ENCODE data around the gene NFASC. TPM values are rescaled to one million over a fixed set of nuclear protein-coding genes. Genes with fewer than 3 reads are reported as not detected.

The NFASC gene
- total RNA-seq, 1 experiment from 2014 or later = 20.1 TPM

DNA sequence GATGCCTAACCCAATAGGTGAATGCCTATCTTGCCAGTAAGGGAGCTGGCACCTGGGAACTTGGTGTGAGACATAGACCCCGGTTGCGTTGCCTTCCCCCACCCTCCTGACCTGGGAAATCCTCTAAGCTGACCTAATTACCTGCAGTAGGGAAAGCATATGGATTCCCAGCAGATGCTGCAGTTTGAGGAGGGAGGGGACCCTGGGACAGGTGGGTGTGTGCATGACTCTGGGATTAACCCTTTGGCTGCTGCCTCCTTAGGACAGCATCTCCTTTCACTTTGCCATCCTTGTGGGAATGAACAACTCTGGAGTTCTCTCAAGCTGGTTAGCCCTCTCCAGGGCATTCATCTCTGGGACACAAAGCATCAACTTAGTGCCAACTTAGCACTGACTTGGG lies 16.4 kb upstream of the NFASC start (continued):
- TF ChIP-seq, protein P1, sequence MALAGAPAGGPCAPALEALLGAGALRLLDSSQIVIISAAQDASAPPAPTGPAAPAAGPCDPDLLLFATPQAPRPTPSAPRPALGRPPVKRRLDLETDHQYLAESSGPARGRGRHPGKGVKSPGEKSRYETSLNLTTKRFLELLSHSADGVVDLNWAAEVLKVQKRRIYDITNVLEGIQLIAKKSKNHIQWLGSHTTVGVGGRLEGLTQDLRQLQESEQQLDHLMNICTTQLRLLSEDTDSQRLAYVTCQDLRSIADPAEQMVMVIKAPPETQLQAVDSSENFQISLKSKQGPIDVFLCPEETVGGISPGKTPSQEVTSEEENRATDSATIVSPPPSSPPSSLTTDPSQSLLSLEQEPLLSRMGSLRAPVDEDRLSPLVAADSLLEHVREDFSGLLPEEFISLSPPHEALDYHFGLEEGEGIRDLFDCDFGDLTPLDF (CRISPR knock-in tag; IDR thresholded peaks at IDR 0.05) = no peak
- TF ChIP-seq ZNF138 (CRISPR knock-in tag; conservative IDR thresholded peaks at IDR 0.05) = no peak
- TF ChIP-seq, protein P2, sequence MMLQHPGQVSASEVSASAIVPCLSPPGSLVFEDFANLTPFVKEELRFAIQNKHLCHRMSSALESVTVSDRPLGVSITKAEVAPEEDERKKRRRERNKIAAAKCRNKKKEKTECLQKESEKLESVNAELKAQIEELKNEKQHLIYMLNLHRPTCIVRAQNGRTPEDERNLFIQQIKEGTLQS (CRISPR knock-in tag; conservative IDR thresholded peaks at IDR 0.05) = no peak
- TF ChIP-seq, protein P3, sequence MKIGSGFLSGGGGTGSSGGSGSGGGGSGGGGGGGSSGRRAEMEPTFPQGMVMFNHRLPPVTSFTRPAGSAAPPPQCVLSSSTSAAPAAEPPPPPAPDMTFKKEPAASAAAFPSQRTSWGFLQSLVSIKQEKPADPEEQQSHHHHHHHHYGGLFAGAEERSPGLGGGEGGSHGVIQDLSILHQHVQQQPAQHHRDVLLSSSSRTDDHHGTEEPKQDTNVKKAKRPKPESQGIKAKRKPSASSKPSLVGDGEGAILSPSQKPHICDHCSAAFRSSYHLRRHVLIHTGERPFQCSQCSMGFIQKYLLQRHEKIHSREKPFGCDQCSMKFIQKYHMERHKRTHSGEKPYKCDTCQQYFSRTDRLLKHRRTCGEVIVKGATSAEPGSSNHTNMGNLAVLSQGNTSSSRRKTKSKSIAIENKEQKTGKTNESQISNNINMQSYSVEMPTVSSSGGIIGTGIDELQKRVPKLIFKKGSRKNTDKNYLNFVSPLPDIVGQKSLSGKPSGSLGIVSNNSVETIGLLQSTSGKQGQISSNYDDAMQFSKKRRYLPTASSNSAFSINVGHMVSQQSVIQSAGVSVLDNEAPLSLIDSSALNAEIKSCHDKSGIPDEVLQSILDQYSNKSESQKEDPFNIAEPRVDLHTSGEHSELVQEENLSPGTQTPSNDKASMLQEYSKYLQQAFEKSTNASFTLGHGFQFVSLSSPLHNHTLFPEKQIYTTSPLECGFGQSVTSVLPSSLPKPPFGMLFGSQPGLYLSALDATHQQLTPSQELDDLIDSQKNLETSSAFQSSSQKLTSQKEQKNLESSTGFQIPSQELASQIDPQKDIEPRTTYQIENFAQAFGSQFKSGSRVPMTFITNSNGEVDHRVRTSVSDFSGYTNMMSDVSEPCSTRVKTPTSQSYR (CRISPR knock-in tag; IDR thresholded peaks at IDR 0.05) = no peak

DNA sequence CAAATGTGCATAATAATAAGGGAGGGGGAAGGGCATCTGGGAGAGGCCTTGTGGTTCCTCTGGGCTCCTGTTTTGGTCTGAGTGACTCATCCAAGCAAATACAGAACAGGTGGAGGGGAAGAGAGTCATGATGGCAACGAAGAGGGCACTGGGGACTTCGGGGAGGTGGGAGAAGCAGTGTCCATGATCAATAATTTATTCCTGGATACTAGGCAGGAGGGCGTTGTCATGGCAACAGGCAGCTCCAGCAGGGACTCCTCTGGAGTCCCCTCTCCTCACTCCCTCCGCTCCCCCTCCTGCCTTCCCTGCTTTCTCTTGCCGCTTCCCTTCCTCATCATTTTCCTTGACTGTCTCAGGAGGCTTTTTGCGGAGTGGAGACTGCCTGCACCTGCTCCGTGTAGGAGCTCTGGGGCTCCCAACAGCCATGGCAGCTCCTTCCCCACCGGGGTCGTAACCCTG lies 12.3 kb upstream of the NFASC start:
- H3K27ac Mint-ChIP-seq = no peak overlapping the region
- ChIA-PET POLR2A (interaction anchor here (0.6 kb wide), 1 partner anchor 1612 kb away, joined by 7 read pairs; no protein-coding TSS in a partner anchor), CTCF (interaction anchor here (0.6 to 1.1 kb wide), 2 partner anchors 51 to 83 kb away, joined by 3 read pairs; no protein-coding TSS in a partner anchor)
- DNase-seq (ENCODE audit: low spot score) (peak; percentile 45), ATAC-seq (no peak; the same call in 1 of the 2 replicates)
- H3K27me3 Mint-ChIP-seq (ENCODE audit: low read depth) = no peaks in the 10 kb centered on the region
- no peak overlapping the region for H3K4me3 Mint-ChIP-seq
- no peaks in the 10 kb centered on the region for H3K9me3 Mint-ChIP-seq
- peaks cover 10% of the 10 kb centered on the region for H3K4me1 Mint-ChIP-seq
- no peaks in the 10 kb centered on the region for H3K36me3 Mint-ChIP-seq
- TF ChIP-seq HMGA2 (CRISPR knock-in tag; IDR thresholded peaks at IDR 0.05) (no peak), ELF4 (CRISPR knock-in tag; IDR thresholded peaks at IDR 0.05; ENCODE audit: low read depth) (no peak), ZNF232 (CRISPR knock-in tag; IDR thresholded peaks at IDR 0.05) (no peak), MXD4 (CRISPR knock-in tag; IDR thresholded peaks at IDR 0.05; ENCODE audit: borderline replicate concordance) (no peak)
- TF ChIP-seq, protein P4, sequence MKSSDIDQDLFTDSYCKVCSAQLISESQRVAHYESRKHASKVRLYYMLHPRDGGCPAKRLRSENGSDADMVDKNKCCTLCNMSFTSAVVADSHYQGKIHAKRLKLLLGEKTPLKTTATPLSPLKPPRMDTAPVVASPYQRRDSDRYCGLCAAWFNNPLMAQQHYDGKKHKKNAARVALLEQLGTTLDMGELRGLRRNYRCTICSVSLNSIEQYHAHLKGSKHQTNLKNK (CRISPR knock-in tag; IDR thresholded peaks at IDR 0.05) = no peak
- TF ChIP-seq, protein P5, sequence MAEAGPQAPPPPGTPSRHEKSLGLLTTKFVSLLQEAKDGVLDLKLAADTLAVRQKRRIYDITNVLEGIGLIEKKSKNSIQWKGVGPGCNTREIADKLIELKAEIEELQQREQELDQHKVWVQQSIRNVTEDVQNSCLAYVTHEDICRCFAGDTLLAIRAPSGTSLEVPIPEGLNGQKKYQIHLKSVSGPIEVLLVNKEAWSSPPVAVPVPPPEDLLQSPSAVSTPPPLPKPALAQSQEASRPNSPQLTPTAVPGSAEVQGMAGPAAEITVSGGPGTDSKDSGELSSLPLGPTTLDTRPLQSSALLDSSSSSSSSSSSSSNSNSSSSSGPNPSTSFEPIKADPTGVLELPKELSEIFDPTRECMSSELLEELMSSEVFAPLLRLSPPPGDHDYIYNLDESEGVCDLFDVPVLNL (CRISPR knock-in tag; IDR thresholded peaks at IDR 0.05; ENCODE audit: borderline replicate concordance, low read depth) = no peak
- TF ChIP-seq, protein P6, sequence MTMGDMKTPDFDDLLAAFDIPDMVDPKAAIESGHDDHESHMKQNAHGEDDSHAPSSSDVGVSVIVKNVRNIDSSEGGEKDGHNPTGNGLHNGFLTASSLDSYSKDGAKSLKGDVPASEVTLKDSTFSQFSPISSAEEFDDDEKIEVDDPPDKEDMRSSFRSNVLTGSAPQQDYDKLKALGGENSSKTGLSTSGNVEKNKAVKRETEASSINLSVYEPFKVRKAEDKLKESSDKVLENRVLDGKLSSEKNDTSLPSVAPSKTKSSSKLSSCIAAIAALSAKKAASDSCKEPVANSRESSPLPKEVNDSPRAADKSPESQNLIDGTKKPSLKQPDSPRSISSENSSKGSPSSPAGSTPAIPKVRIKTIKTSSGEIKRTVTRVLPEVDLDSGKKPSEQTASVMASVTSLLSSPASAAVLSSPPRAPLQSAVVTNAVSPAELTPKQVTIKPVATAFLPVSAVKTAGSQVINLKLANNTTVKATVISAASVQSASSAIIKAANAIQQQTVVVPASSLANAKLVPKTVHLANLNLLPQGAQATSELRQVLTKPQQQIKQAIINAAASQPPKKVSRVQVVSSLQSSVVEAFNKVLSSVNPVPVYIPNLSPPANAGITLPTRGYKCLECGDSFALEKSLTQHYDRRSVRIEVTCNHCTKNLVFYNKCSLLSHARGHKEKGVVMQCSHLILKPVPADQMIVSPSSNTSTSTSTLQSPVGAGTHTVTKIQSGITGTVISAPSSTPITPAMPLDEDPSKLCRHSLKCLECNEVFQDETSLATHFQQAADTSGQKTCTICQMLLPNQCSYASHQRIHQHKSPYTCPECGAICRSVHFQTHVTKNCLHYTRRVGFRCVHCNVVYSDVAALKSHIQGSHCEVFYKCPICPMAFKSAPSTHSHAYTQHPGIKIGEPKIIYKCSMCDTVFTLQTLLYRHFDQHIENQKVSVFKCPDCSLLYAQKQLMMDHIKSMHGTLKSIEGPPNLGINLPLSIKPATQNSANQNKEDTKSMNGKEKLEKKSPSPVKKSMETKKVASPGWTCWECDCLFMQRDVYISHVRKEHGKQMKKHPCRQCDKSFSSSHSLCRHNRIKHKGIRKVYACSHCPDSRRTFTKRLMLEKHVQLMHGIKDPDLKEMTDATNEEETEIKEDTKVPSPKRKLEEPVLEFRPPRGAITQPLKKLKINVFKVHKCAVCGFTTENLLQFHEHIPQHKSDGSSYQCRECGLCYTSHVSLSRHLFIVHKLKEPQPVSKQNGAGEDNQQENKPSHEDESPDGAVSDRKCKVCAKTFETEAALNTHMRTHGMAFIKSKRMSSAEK (CRISPR knock-in tag; IDR thresholded peaks at IDR 0.05; ENCODE audit: borderline replicate concordance) = no peak

DNA sequence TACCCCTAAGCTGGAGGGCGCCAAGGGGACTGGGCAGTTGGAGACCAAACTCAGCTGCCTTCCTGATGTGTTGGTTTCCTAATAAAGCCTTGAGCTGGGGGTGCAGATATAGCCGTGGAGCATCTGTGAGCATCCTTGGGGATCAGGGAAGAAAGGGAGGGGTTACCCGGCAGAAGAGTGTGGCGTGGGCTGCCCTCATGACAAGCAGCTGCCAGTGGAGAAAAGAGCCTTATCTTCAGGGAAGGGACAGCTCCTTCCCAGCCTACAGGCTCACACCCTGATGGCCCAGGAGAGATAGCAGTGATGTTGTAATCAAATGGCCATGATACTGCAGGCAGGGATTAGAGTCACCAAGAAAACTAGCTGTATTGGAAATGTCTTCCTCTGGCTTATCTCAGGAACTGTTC lies 10.8 kb upstream of the NFASC start:
- Mint-ChIP-seq H3K9me3 (no peaks in the 10 kb centered on the region), H3K4me3 (no peak overlapping the region), H3K27me3 (ENCODE audit: low read depth) (no peaks in the 10 kb centered on the region; the same call in 1 of the 2 replicates), H3K27ac (no peak overlapping the region), H3K36me3 (no peaks in the 10 kb centered on the region), H3K4me1 (peaks cover 10% of the 10 kb centered on the region)
- TF ChIP-seq ZNF138 (CRISPR knock-in tag; conservative IDR thresholded peaks at IDR 0.05) = no peak
- DNase-seq (ENCODE audit: low spot score) = no peak
- ATAC-seq = no peak
- ChIA-PET POLR2A (no interaction called here), CTCF (interaction anchor here (1.0 to 1.2 kb wide), 3 partner anchors 26 to 82 kb away, joined by 3 to 4 read pairs (median 3); no protein-coding TSS in a partner anchor)

Data from WTC11 (cell line).